Stomach (tissue), 9 donors: ENCODE results near the gene TIE1. TPM values are rescaled to one million over a fixed set of nuclear protein-coding genes. Genes with fewer than 3 reads are reported as not detected.

Experiments
- DNase-seq, 2 donors: peaks; one replicate each; pipeline versions ENCODE4 v3.0.0 to v3.0.0-alpha.2; 2013 to 2019
- H3K27ac ChIP-seq, 5 donors: fragments of 200-600 bp in 4 of 5; sonication (generic) in 4 of 5; one replicate each; pipeline ENCODE4 v1.5.1; 2013 to 2019; ENCODE audit warnings: mild to moderate bottlenecking in 1 of 5, moderate library complexity in 1 of 5
- H3K27me3 ChIP-seq, 3 donors: fragments of 200-600 bp; sonication (generic); one replicate each; pipeline ENCODE4 v1.5.1; 2017 to 2019; ENCODE audit warnings: mixed run types in 1 of 3
- H3K36me3 ChIP-seq, 4 donors: fragments of 200-600 bp; sonication (generic); 1 replicate in 3 of 4; 2 replicates in 1 of 4; pipeline ENCODE4 v1.5.1; 2016 to 2019
- H3K4me1 ChIP-seq, 4 donors: fragments of 200-600 bp; sonication (generic); one replicate each; pipeline ENCODE4 v1.5.1; 2016 to 2019
- H3K4me3 ChIP-seq, 4 donors: fragments of 200-600 bp; sonication (generic) in 3 of 4; one replicate each; pipeline ENCODE4 v1.5.1; 2016 to 2019; ENCODE audit warnings: mild to moderate bottlenecking in 1 of 4
- H3K9me3 ChIP-seq, 4 donors: fragments of 200-600 bp; sonication (generic); one replicate each; pipeline ENCODE4 v1.5.1; 2016 to 2019
- EP300 ChIP-seq: sonication (generic); formaldehyde crosslinking; IDR thresholded peaks from one replicate; pipeline ENCODE4 v1.6.1; 2017; ENCODE audit warnings: antibody characterized with exemption
- POLR2A ChIP-seq, 4 donors: fragments of 450-650 bp; IDR thresholded peaks; one replicate each; pipeline ENCODE4 v1.6.1; 2016; ENCODE audit warnings: antibody characterized with exemption in 4 of 4, control low read depth in 2 of 4, mild to moderate bottlenecking in 1 of 4, moderate library complexity in 1 of 4
- POLR2AphosphoS5 ChIP-seq, 3 donors: sonication (generic); formaldehyde crosslinking; IDR thresholded peaks; one replicate each; pipeline ENCODE4 v1.6.1; 2016; ENCODE audit warnings: antibody characterized with exemption in 3 of 3
- WGBS, 5 donors: extraction: QIAGEN DNeasy Blood & Tissue Kit in 3 of 5; methylation state at CpG; one replicate each; pipeline versions ENCODE4 v1.1.5 to v1.1.7; 2013 to 2018; 5-methylcytosine and 5-hydroxymethylcytosine counted together
- intact Hi-C: fragments of 100-400 bp; cut with DNase I; formaldehyde crosslinking; loops from one replicate; pipeline ENCODE4 v1.15.1; 2023; ENCODE audit warnings: low total_unique reads
- polyA plus RNA-seq, 3 donors: library from polyadenylated mRNA; stranded (reverse); fragments of 200-250 nt; gene quantifications; one replicate each; pipeline ENCODE4 v1.2.3, GENCODE V29; 2013
- total RNA-seq, 5 donors: library from RNA; depleted of rRNA; stranded (reverse); fragments of >200 nt; gene quantifications; one replicate each; pipeline versions ENCODE4 v1.1.0 to v1.2.3, GENCODE V29; 2014 to 2016
- TF ChIP-seq, protein P1 (sequence below), 7 experiments: fragments of 450-650 bp in 4 of 7; fragments of 200-600 bp in 3 of 7; sonication (generic) in 3 of 7; IDR thresholded peaks; one replicate each; pipeline ENCODE4 v1.5.1; 2016 to 2019; ENCODE audit warnings: antibody characterized with exemption in 7 of 7, control low read depth in 2 of 7, mild to moderate bottlenecking in 1 of 7
- donor health status: healthy with polysubstance abuse.
- donor health status: Bipolar disorder and iron deficiency.
- donor health status: healthy.

Gene TIE1
- total and polyA plus RNA-seq, 8 donors = 2.1 to 36.2 (median 13.8) TPM; not detected in 1

DNA sequence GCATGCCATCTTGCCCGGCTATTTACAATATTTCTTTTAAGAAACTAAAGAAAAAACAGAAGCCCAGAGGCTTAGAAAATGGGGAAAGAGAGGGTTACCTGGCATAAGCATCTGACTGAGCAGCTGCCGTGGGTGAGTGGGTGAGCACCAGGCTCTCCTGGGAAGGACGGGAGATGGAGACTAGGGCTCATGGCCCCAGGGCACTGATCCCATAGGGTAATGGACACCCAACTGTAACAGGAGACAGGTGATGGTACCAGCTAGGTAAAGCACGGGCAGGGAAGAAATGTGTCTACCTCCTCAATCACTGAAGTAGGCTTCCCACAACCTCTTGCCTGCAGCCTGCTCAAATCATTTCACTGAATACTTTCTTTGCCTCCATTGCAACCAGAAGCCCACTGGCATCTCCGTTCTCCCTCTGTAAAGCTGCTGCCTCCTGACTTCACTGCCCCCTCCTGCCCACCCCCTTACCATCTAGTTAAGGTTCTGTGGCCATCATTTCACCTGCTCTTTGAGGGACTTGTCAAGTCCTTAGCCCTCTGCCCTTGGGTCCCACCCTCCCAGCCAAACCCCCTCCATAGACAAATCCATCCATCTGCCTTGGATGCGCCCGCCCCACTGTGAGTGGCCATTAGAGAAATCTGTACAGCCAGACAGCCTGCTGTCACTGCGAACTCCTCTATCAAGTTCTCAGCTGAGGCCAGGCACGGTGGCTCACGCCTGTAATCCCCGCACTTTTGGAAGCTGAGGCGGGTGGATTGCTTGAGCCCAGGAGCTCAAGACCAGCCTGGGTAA lies 24.8 kb upstream of the TIE1 start:
- H3K9me3 ChIP-seq = no peaks in the 10 kb centered on the region
- 50 to 66% (median 59%) methylated on average over 12 of the region's 12 CpGs for WGBS, 5 donors
- peak overlapping the region; percentile 47 to 73 (median 67) for H3K27ac ChIP-seq
- intact Hi-C loops = no loop called here
- peaks cover 0 to 19% (median 4%) of the 10 kb centered on the region in 3 donors for H3K27me3 ChIP-seq
- TF ChIP-seq POLR2AphosphoS5 (IDR thresholded peaks at IDR 0.05) (no peak), EP300 (no peak), POLR2A (IDR thresholded peaks at IDR 0.05) (no peak)
- TF ChIP-seq, protein P1, sequence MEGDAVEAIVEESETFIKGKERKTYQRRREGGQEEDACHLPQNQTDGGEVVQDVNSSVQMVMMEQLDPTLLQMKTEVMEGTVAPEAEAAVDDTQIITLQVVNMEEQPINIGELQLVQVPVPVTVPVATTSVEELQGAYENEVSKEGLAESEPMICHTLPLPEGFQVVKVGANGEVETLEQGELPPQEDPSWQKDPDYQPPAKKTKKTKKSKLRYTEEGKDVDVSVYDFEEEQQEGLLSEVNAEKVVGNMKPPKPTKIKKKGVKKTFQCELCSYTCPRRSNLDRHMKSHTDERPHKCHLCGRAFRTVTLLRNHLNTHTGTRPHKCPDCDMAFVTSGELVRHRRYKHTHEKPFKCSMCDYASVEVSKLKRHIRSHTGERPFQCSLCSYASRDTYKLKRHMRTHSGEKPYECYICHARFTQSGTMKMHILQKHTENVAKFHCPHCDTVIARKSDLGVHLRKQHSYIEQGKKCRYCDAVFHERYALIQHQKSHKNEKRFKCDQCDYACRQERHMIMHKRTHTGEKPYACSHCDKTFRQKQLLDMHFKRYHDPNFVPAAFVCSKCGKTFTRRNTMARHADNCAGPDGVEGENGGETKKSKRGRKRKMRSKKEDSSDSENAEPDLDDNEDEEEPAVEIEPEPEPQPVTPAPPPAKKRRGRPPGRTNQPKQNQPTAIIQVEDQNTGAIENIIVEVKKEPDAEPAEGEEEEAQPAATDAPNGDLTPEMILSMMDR (IDR thresholded peaks at IDR 0.05) = no peak
- no peak overlapping the region for H3K4me3 ChIP-seq
- DNase-seq = no peak
- H3K36me3 ChIP-seq = peaks cover 0 to 4% (median 0%) of the 10 kb centered on the region in 4 donors
- H3K4me1 ChIP-seq = peaks cover 12 to 32% (median 24%) of the 10 kb centered on the region in 4 donors

DNA sequence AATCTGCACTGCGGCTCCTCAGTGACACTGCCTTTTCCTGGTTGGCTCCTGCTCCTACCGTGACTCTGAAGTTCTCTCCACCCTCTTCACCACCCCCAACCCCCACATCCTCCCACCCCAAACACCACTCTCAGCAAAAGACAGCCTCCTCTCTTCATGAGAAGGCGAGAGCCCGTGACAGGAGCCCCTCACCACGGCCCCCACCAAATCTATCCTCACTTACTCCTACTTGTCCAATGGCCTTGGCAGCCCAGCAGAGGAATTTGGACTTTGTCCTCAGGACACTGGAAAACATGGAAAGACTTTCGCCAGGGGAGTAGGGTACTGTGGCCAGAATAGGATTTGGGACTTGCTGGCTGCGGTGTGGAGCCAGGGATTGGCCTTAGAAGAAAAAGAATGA lies 24.1 kb upstream of the TIE1 start:
- H3K4me1 ChIP-seq = peaks cover 12 to 29% (median 18%) of the 10 kb centered on the region in 4 donors
- TF ChIP-seq POLR2AphosphoS5 (IDR thresholded peaks at IDR 0.05) (no peak), EP300 (no peak), POLR2A (IDR thresholded peaks at IDR 0.05) (no peak)
- TF ChIP-seq, protein P1 (IDR thresholded peaks at IDR 0.05) = no peak
- peak overlapping the region; percentile 47 to 73 (median 67) for H3K27ac ChIP-seq
- no peaks in the 10 kb centered on the region for H3K9me3 ChIP-seq
- 21 to 39% (median 27%) methylated on average over 7 of the region's 7 CpGs for WGBS, 5 donors
- H3K36me3 ChIP-seq = peaks cover 0 to 4% (median 0%) of the 10 kb centered on the region in 4 donors
- peaks cover 0 to 12% (median 0%) of the 10 kb centered on the region in 3 donors for H3K27me3 ChIP-seq
- intact Hi-C loops = no loop called here
- peak; percentile 69 for DNase-seq
- no peak overlapping the region for H3K4me3 ChIP-seq

DNA sequence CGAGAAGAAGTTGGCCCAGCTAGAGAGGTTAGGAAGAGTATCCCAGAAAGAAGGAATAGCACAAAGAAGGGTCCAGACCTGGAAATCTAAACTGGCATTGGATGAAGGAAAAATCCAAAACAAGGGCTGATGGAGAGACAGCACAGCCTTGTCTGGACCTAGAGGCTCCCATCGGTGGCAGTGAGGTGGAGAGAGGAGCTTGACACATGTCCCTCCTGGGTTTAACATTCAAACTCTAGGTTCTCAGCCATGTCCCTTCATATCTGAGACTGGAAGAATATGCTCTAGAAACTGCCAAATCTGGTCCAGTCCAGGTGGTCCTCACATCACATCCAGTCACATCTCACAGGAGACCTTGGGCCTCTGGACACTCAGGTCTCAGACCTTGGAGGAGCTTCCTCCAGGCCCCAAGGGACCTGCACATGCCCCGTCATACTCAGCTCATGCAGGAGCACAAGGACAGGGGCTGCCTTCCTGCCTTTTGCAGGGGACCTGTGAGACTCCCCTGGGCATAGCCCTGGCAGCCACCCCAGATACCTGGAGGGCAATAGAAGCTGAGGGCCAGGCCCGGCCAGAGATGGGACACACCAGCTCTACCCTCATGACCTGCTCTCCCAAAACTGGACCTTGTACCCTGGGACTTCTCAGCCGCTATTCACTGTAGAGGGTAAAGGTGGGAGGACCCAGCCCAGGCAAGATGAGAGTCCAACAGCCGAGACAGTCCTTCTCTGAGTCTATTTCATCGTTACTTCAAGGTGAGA lies 23.5 kb upstream of the TIE1 start:
- Histone ChIP-seq H3K36me3 (peaks cover 0 to 4% (median 0%) of the 10 kb centered on the region in 4 donors), H3K27ac (peak overlapping the region in 4 of 5 donors; percentile 57 to 73 (median 68)), H3K4me3 (no peak overlapping the region), H3K4me1 (peaks cover 11 to 31% (median 15%) of the 10 kb centered on the region in 4 donors), H3K9me3 (no peaks in the 10 kb centered on the region), H3K27me3 (peaks cover 0 to 6% (median 0%) of the 10 kb centered on the region in 3 donors)
- intact Hi-C loops = no loop called here
- no peak for DNase-seq
- TF ChIP-seq, protein P1 (IDR thresholded peaks at IDR 0.05) = no peak
- TF ChIP-seq EP300 (no peak), POLR2AphosphoS5 (IDR thresholded peaks at IDR 0.05) (no peak), POLR2A (IDR thresholded peaks at IDR 0.05) (no peak)
- 70 to 81% (median 72%) methylated on average over 7 of the region's 7 CpGs for WGBS, 5 donors

DNA sequence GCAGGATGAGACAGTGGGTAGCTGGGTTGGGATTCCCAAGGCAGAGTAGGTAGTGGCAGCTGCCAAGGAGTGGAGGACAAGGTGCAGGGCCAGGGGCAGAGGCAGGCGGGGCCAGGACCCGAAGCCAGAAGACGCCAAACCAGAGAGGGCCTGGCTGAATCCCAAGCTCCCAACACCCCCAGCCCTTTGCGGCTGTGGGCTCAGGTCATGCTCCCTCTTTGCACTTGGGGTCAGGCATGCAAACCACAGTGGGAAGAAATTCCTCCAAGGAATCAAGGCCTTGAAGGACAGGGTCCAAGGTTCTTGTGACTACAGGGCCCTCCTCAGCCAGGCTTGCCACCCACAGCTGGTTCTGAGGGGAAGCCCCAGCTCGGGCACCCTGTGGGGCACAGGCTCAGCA lies 21.6 kb upstream of the TIE1 start:
- TF ChIP-seq, protein P1 (IDR thresholded peaks at IDR 0.05) = no peak
- TF ChIP-seq POLR2A (IDR thresholded peaks at IDR 0.05) (no peak), EP300 (no peak), POLR2AphosphoS5 (IDR thresholded peaks at IDR 0.05) (no peak)
- peaks cover 0 to 4% (median 0%) of the 10 kb centered on the region in 4 donors for H3K36me3 ChIP-seq
- peaks cover 13 to 47% (median 26%) of the 10 kb centered on the region in 4 donors for H3K4me1 ChIP-seq
- peak overlapping the region in 1 of 5 donors; percentile 6 for H3K27ac ChIP-seq
- 74 to 85% (median 84%) methylated on average over 4 to 5 of the region's 5 CpGs for WGBS, 5 donors
- H3K9me3 ChIP-seq = no peaks in the 10 kb centered on the region
- intact Hi-C loops = no loop called here
- H3K27me3 ChIP-seq = no peaks in the 10 kb centered on the region
- H3K4me3 ChIP-seq = no peak overlapping the region
- DNase-seq = no peak
